Gastrocnemius medialis (tissue), 4 donors: Measurements from ENCODE around the gene COG4. TPM values are rescaled to one million over a fixed set of nuclear protein-coding genes. Genes with fewer than 3 reads are reported as not detected.

Experiments
- ATAC-seq, 2 donors: fragments of 150-250 bp; one replicate each; pipeline ENCODE4 v1.9.1; 2016
- DNase-seq, 2 donors: peaks; one replicate each; pipeline ENCODE4 v3.0.0-alpha.2; 2019
- H3K27ac ChIP-seq, 4 donors: fragments of 200-600 bp; sonication (generic); 1 replicate in 1 of 4; 2 replicates in 3 of 4; pipeline ENCODE4 v1.5.1; 2016 to 2018; ENCODE audit warnings: mild to moderate bottlenecking in 2 of 4, moderate library complexity in 1 of 4
- H3K27me3 ChIP-seq, 3 donors: fragments of 200-600 bp; sonication (generic) in 2 of 3; 1 replicate in 1 of 3; 2 replicates in 2 of 3; pipeline versions ENCODE4 v1.5.1 to v1.6.0; 2016 to 2019; ENCODE audit warnings: mild to moderate bottlenecking in 1 of 3, moderate library complexity in 1 of 3
- H3K36me3 ChIP-seq, 2 donors: fragments of 200-600 bp; sonication (generic) in 1 of 2; one replicate each; pipeline ENCODE4 v1.5.1; 2017 to 2018
- H3K4me1 ChIP-seq, 2 donors: fragments of 200-600 bp; sonication (generic) in 1 of 2; one replicate each; pipeline ENCODE4 v1.5.1; 2016 to 2017; ENCODE audit warnings: mild to moderate bottlenecking in 2 of 2
- H3K4me3 ChIP-seq, 4 donors: fragments of 200-600 bp; sonication (generic) in 3 of 4; 1 replicate in 1 of 4; 2 replicates in 3 of 4; pipeline ENCODE4 v1.5.1; 2016 to 2019; ENCODE audit warnings: mild to moderate bottlenecking in 2 of 4
- H3K9me3 ChIP-seq, 3 donors: fragments of 200-600 bp; sonication (generic) in 2 of 3; 1 replicate in 1 of 3; 2 replicates in 2 of 3; pipeline ENCODE4 v1.5.1; 2016 to 2019
- POLR2A ChIP-seq, 2 donors: fragments of 450-650 bp; IDR thresholded peaks; one replicate each; pipeline ENCODE4 v1.6.1; 2017; ENCODE audit warnings: antibody characterized with exemption in 2 of 2, mild to moderate bottlenecking in 2 of 2, moderate library complexity in 2 of 2
- in situ Hi-C, 4 donors: fragments of 200-750 bp; cut with MboI; loops; one replicate each; pipeline versions ENCODE4 v1.15.0 to v1.8.0; 2017; ENCODE audit warnings: low sequenced_read_pairs in 4 of 4
- intact Hi-C: fragments of 100-400 bp; cut with DNase I; formaldehyde crosslinking; loops from one replicate; pipeline ENCODE4 v1.15.1; 2023; ENCODE audit warnings: low total_unique reads
- total RNA-seq, 4 donors: library from RNA; depleted of rRNA; stranded (reverse); fragments of >200 nt; gene quantifications; one replicate each; pipeline versions ENCODE4 v1.1.0 to v1.2.3, GENCODE V29; 2016
- TF ChIP-seq, protein P1 (sequence below), 5 experiments: fragments of 450-650 bp in 3 of 5; fragments of 200-600 bp in 2 of 5; sonication (generic) in 2 of 5; IDR thresholded peaks in 4 of 5; conservative IDR thresholded peaks in 1 of 5; 1 replicate in 4 of 5; 2 replicates in 1 of 5; pipeline ENCODE4 v1.5.1; 2016 to 2019; ENCODE audit warnings: antibody characterized with exemption in 5 of 5, mild to moderate bottlenecking in 3 of 5, moderate library complexity in 3 of 5

Gene COG4
- total RNA-seq, 4 donors from 2014 or later, result 71.8 to 113 (median 82.0) TPM

DNA sequence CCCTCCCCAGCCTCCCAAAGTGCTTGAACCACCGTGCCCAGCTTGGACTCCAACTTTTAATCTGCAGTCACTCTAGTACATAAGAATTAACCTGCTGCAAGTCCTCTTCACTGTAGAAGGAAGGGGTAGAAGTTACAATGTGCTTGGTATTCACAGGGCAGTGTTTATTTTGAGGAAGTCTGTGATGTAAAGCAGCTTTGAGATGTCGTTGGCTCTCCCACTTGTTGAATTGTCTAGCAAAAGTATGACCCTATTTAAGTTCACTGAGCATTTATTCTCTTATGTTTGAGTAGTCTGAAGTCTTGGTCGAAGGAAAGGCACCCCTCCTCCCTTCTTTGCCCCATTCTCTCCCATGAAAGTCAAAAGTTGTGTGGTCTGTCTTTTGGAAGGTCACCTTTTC lies 28.4 kb upstream of the COG4 start:
- ATAC-seq (no peak), DNase-seq (no peak)
- no peak overlapping the region for H3K4me3 ChIP-seq
- H3K4me1 ChIP-seq, result peaks cover 0 to 5% of the 10 kb centered on the region in 2 donors
- H3K27ac ChIP-seq, result no peak overlapping the region
- H3K9me3 ChIP-seq, result no peaks in the 10 kb centered on the region
- intact Hi-C loops (no loop called here), in situ Hi-C loops (no loop called here)
- TF ChIP-seq POLR2A (IDR thresholded peaks at IDR 0.05), result no peak
- TF ChIP-seq, protein P1, sequence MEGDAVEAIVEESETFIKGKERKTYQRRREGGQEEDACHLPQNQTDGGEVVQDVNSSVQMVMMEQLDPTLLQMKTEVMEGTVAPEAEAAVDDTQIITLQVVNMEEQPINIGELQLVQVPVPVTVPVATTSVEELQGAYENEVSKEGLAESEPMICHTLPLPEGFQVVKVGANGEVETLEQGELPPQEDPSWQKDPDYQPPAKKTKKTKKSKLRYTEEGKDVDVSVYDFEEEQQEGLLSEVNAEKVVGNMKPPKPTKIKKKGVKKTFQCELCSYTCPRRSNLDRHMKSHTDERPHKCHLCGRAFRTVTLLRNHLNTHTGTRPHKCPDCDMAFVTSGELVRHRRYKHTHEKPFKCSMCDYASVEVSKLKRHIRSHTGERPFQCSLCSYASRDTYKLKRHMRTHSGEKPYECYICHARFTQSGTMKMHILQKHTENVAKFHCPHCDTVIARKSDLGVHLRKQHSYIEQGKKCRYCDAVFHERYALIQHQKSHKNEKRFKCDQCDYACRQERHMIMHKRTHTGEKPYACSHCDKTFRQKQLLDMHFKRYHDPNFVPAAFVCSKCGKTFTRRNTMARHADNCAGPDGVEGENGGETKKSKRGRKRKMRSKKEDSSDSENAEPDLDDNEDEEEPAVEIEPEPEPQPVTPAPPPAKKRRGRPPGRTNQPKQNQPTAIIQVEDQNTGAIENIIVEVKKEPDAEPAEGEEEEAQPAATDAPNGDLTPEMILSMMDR (IDR thresholded peaks at IDR 0.05 in 4 of 5, conservative IDR thresholded peaks at IDR 0.05 in 1 of 5), result no peak
- H3K27me3 ChIP-seq, result no peaks in the 10 kb centered on the region
- peaks cover 0 to 88% of the 10 kb centered on the region in 2 donors for H3K36me3 ChIP-seq

DNA sequence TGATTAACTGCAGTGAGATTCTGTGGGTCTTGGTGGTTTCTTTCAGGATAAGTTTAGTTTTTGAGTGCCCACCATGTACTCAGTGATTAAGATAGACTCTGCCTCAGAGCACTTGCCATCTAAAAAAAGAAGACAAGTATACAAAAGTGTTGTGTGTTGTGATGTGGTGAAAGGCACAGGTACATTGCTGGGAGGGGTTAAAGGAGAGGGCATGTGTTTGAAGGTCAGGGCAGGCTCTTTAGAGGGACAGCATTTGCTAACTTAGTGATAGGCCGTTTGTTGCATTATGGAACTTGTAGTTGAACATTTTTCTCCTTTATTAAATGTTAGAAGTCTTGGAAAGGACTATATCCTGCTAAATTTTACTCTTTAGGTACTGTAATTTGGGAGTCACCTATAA lies 26.7 kb upstream of the COG4 start:
- ATAC-seq (no peak), DNase-seq (no peak)
- TF ChIP-seq, protein P1 (IDR thresholded peaks at IDR 0.05 in 4 of 5, conservative IDR thresholded peaks at IDR 0.05 in 1 of 5), result no peak
- no peak for TF ChIP-seq POLR2A (IDR thresholded peaks at IDR 0.05)
- H3K4me3 ChIP-seq, result no peak overlapping the region
- H3K4me1 ChIP-seq, result peaks cover 0 to 5% of the 10 kb centered on the region in 2 donors
- H3K9me3 ChIP-seq, result no peaks in the 10 kb centered on the region
- H3K36me3 ChIP-seq, result peaks cover 0 to 88% of the 10 kb centered on the region in 2 donors
- H3K27me3 ChIP-seq, result no peaks in the 10 kb centered on the region
- in situ Hi-C loops, result no loop called here
- H3K27ac ChIP-seq, result no peak overlapping the region
- intact Hi-C loops, result no loop called here

DNA sequence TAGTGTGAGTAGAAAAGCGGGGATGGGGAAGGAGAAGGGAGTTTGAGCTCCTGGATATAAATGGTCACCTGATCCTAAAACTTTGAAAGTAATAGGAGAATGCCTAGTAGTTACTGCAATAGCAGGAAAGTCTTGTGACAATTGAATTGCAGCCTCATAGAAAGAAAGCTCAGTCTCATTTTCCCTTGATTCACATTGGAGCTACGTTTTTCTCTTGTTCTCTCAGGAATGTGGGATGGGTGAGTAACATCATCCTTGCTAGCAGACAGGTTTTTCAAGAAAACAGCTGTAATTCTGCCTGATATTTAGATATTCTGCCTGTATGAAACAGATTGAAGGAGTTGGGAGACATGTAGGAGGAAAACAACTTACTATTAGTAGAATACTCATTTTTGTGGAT lies 25.6 kb upstream of the COG4 start:
- peaks cover 0 to 88% of the 10 kb centered on the region in 2 donors for H3K36me3 ChIP-seq
- no peak for DNase-seq
- H3K4me1 ChIP-seq, result peaks cover 0 to 5% of the 10 kb centered on the region in 2 donors
- no peak overlapping the region for H3K4me3 ChIP-seq
- no peaks in the 10 kb centered on the region for H3K27me3 ChIP-seq
- no peak overlapping the region for H3K27ac ChIP-seq
- no peak for ATAC-seq
- in situ Hi-C loops, result loop anchor here (25.0 kb wide), 1 partner anchor 213 kb away; no protein-coding TSS in a partner anchor
- TF ChIP-seq POLR2A (IDR thresholded peaks at IDR 0.05), result no peak
- TF ChIP-seq, protein P1 (IDR thresholded peaks at IDR 0.05 in 4 of 5, conservative IDR thresholded peaks at IDR 0.05 in 1 of 5), result no peak
- no peaks in the 10 kb centered on the region for H3K9me3 ChIP-seq
- intact Hi-C loops, result no loop called here

DNA sequence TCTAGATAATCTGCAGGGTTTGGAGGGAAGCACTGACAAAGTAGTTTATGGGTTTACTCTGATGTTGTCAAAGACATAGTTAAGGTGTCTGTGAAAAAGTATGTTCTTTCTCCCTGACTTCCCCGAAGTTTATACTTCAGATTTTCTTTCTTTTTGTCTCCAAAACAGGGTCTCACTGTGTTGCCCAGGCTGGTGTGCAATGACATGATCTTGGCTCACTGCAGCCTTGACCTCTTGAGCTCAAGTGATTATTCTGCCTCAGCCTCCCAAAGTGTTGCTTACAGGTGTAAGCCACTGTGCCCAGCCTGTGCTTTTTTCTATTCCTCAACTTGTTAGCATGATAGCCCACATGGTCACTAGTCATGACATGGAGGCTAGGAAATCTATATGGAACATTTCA lies 21.2 kb upstream of the COG4 start:
- TF ChIP-seq, protein P1 (IDR thresholded peaks at IDR 0.05 in 4 of 5, conservative IDR thresholded peaks at IDR 0.05 in 1 of 5), result no peak
- no peak for TF ChIP-seq POLR2A (IDR thresholded peaks at IDR 0.05)
- Histone ChIP-seq H3K4me3 (no peak overlapping the region), H3K9me3 (no peaks in the 10 kb centered on the region), H3K36me3 (peaks cover 6 to 100% of the 10 kb centered on the region in 2 donors), H3K4me1 (no peaks in the 10 kb centered on the region), H3K27ac (no peak overlapping the region), H3K27me3 (no peaks in the 10 kb centered on the region)
- intact Hi-C loops, result no loop called here
- in situ Hi-C loops, result loop anchor here (25.0 kb wide), 1 partner anchor 218 kb away; no protein-coding TSS in a partner anchor
- DNase-seq (no peak), ATAC-seq (no peak)

DNA sequence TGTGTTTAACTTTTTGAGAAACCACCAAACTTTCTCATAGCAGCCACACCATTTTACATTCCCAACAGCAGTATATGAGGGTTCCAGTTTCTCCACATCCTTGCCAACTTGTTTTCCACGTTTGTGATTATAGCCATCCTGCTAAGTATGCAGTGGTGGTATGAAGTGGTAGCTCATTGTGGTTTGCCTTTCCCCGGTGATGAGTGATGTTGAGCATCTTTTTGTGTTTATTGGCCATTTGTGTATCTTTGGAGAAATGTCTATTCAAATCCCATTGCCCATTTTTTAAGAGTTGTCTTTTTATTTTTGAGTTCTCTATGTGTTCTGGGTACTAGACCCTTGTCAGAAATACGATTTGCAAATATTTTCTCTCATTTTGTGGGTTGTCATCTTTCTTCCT lies 17.6 kb upstream of the COG4 start:
- ATAC-seq (no peak), DNase-seq (no peak)
- intact Hi-C loops (no loop called here), in situ Hi-C loops (loop anchor here (25.0 kb wide), 1 partner anchor 221 kb away; no protein-coding TSS in a partner anchor)
- Histone ChIP-seq H3K27ac (no peak overlapping the region), H3K36me3 (peaks cover 6 to 100% of the 10 kb centered on the region in 2 donors), H3K9me3 (no peaks in the 10 kb centered on the region), H3K27me3 (no peaks in the 10 kb centered on the region), H3K4me1 (no peaks in the 10 kb centered on the region), H3K4me3 (no peak overlapping the region)
- no peak for TF ChIP-seq POLR2A (IDR thresholded peaks at IDR 0.05)
- TF ChIP-seq, protein P1 (IDR thresholded peaks at IDR 0.05 in 4 of 5, conservative IDR thresholded peaks at IDR 0.05 in 1 of 5), result no peak
